HUES48 (cell line): Measurements from ENCODE around the gene CNTN1.

Experiments used
- H3K27ac ChIP-seq: one replicate; pipeline ENCODE4 v1.7.0; 2013; ENCODE audit warnings: low read depth, low read length, inconsistent platforms
- H3K27me3 ChIP-seq: 2 replicates; pipeline ENCODE4 v1.6.1; 2013; ENCODE audit warnings: mild to moderate bottlenecking, low read length; ENCODE audit not compliant: control insufficient read depth, insufficient read depth
- H3K36me3 ChIP-seq: 2 replicates; pipeline ENCODE4 v1.6.1; 2013; ENCODE audit warnings: low read length; ENCODE audit not compliant: control insufficient read depth, insufficient read depth
- H3K4me1 ChIP-seq: 2 replicates; pipeline ENCODE4 v1.6.1; 2013; ENCODE audit warnings: mild to moderate bottlenecking, low read length; ENCODE audit not compliant: control insufficient read depth, insufficient read depth
- H3K4me3 ChIP-seq: 2 replicates; pipeline ENCODE4 v1.5.1; 2013; ENCODE audit warnings: mild to moderate bottlenecking, low read depth, low read length
- H3K9ac ChIP-seq: 2 replicates; pipeline ENCODE4 v1.6.1; 2013; ENCODE audit warnings: mild to moderate bottlenecking, low read depth, low read length, moderate library complexity
- H3K9me3 ChIP-seq: 2 replicates; pipeline ENCODE4 v1.6.1; 2013; ENCODE audit warnings: low read length; ENCODE audit not compliant: control insufficient read depth, insufficient read depth

CNTN1 gene

DNA sequence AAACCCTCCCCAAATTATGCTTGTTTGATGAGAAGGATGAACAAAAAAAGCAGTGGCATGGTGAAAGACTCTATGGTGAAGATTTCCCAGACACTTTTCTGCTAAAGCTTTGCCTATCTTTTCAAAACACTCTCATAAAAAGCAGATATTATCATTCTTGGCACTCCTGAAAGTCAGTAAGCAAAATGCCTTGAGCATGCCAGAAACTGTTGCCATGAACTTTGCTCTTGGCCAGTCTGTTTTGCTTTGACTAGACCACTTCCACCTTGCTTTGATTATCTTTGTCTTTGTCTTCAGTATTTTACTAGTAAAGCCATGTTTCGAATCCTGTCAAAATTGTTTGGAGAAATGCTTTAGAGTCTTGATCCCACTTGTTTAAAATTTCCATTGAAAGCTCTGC, 110.4 kb downstream of the CNTN1 start:
- no peaks in the 10 kb centered on the region for H3K9me3 ChIP-seq
- no peaks in the 10 kb centered on the region for H3K36me3 ChIP-seq
- no peaks in the 10 kb centered on the region for H3K27me3 ChIP-seq
- H3K9ac ChIP-seq, result no peak overlapping the region
- no peak overlapping the region for H3K4me3 ChIP-seq
- H3K4me1 ChIP-seq, result 0 out of 2 replicates have a peak, but pooled peaks cover 8% of the 10 kb centered on the region
- no peak overlapping the region for H3K27ac ChIP-seq

DNA sequence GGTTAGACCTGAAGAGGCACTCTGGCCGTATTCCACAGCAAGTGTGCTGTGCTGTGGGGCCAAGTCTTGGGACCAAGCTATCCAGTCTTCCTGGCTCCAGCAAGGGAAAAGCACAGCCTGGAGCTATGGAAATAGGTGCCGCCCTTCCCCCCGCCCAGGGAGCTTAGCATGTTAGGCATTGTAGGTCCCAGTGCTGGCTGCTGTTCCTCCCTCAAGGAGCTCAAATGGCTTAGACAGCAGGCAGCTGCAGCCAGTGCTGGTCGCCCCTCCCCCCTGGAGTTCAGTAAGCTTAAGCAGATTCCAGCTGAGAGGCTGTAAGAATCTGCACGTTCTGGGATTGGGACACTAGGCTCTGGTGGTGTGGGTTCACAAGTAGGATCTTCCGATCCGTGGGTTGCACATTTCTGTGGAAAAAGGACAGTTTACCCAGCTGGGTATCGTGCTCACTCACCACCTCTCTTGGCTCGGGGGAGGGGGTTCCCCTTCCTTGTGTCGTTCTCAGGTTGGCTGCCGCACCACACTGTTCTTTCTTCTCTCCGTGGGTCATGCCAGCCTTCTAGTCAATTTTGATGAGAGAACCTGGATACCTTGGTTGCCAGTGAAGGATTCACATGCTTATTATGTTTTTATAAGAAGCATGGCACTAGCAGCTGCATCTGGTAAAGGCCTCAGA, 127.3 kb downstream of the CNTN1 start:
- Histone ChIP-seq H3K4me1 (peaks cover 22% of the 10 kb centered on the region), H3K27ac (peak overlapping the region; percentile 32), H3K27me3 (no peaks in the 10 kb centered on the region), H3K36me3 (no peaks in the 10 kb centered on the region), H3K9me3 (no peaks in the 10 kb centered on the region), H3K4me3 (0 out of 2 replicates have a peak overlapping the region, but pooled peaks have one; percentile 2), H3K9ac (no peak overlapping the region)

DNA sequence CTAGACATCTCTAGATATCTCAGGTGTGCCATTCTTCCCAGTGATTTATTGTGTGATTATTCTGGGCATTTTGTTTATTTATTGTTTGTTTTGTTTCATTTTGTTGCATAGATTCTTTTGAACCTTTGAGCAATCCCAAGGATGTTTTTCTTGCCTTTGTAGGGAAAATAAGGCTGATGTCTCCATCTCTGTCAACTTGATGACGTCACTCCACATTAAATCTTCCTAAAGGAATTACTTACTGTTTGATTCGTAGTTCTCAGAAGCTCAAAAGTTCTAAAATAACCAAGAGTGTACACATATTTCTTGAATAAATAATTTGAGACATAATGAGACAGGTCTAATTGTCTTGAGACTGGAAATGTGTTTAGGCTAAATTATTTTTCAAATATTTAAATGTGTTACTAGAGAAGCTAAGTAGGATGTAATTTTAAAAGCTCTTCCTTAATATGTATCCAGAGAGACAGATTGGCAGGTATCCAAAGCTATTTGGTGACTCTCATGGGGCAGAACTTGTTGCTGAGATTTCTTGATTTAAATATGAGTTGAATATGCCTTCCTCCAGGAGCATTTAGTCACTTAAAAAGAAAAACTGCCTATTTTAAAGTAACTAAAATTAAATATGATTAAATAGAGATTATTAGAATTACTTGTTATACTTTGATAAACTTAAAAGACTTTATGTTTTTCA, 128.7 kb downstream of the CNTN1 start:
- Histone ChIP-seq H3K27me3 (no peaks in the 10 kb centered on the region), H3K27ac (no peak overlapping the region), H3K36me3 (no peaks in the 10 kb centered on the region), H3K4me3 (no peak overlapping the region), H3K9me3 (no peaks in the 10 kb centered on the region), H3K4me1 (peaks cover 22% of the 10 kb centered on the region), H3K9ac (no peak overlapping the region)

DNA sequence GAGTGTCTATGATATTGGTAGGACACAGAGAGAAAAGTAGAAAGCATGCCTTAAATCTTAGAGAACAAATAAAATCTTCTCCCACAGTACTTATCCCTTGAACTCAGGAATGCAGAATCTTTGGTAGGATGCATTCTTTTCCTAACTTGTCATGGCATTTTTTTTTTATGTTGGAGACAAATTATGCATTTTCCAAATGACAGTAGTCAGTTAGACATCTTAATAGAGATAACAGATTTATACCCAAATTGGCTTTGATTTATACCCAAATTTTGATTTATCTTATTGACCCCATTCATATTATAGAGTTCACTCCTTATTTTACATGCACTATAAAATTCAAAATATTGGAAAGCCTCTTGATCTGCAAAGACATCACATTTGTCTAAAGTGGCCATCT, 132.9 kb downstream of the CNTN1 start:
- Histone ChIP-seq H3K4me1 (peaks cover 31% of the 10 kb centered on the region), H3K9me3 (no peaks in the 10 kb centered on the region), H3K36me3 (no peaks in the 10 kb centered on the region), H3K27ac (no peak overlapping the region), H3K9ac (no peak overlapping the region), H3K4me3 (no peak overlapping the region), H3K27me3 (no peaks in the 10 kb centered on the region)

DNA sequence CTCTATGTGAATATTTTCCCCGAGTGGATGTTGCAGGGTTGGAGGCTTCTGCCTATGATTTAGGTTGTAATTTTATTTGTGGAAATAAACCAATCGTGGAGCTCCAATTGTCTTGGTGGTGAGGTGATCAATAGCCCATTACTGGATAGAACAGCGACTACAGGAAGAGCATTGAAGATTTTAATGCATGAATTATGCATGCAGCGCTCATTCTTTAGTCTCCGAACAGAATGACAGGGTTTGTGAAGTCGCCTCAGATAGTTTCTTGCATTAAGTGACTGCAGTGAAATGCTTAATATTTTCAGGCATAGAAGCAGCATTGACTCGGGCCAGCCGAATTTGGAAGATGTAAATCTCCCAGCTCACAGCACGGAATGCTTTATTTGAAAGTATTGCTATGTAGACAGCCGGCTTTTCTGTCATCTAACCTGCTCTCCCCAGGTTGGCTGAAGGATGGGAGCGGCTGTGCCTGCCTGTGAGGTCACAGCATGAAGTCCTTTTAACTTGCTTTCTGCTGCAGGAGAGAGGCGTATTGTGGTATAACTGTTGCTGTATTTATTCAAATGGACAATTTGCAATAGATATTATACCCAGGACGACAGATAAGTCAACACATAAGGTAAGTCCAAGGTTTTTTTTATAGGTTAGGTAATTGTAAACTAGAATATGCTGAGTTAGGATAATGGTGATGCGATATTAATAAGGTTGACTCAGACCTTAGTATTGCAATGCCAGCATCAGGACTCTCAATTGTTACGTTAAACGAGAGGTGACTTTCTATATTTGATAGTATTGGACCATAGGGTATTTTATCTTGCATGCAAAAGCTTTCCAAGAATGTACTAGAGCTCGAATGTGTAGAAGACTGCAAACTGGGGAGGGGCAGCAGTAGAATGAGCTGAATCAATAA, 135.7 kb downstream of the CNTN1 start:
- no peak overlapping the region for H3K27ac ChIP-seq
- H3K9me3 ChIP-seq, result no peaks in the 10 kb centered on the region
- H3K4me3 ChIP-seq, result peak overlapping the region; percentile 42; the same call in 1 of the 2 replicates
- H3K36me3 ChIP-seq, result no peaks in the 10 kb centered on the region
- no peaks in the 10 kb centered on the region for H3K27me3 ChIP-seq
- H3K4me1 ChIP-seq, result peaks cover 29% of the 10 kb centered on the region
- H3K9ac ChIP-seq, result no peak overlapping the region

DNA sequence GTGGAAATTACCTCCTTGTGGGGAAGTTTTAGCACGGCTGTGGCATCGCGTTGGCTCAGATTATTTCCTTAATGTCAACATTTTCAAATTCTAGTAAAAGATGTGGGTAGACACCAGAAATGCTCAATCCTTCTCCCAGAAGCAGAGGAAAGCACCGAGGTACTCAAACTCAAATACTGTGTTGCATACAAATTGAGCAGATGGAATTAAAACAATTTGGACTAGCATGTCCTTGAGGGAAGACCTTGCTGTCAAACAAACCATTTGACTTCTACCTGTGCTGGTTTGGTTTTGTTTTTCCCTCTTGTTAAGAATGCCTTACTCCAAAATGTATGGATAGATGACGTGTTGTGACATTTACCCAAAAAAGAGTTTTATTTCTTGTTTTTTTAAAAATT, 136.4 kb downstream of the CNTN1 start:
- Histone ChIP-seq H3K4me3 (no peak overlapping the region; the same call in 1 of the 2 replicates), H3K36me3 (no peaks in the 10 kb centered on the region), H3K4me1 (peaks cover 29% of the 10 kb centered on the region), H3K9me3 (no peaks in the 10 kb centered on the region), H3K27me3 (no peaks in the 10 kb centered on the region), H3K27ac (no peak overlapping the region), H3K9ac (no peak overlapping the region)

DNA sequence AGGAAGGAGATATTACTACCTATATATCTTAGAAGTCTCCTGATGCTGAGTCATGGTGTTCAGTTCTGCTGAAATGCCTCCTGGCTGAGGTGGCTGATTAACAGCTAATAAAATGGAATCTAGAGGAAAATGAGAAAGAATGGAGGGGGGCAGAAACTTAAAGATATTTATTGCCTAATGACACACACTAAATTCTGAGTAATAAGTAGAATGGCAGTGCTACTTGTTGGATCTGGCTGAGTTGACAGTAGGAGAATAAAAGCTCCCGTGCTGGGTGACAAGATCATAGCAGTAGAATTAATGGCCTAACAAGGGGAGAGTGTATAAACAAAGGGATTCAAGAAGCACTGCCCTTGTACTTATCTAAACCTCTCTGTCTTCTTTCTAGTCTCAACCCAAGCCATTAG, 137.5 kb downstream of the CNTN1 start:
- no peaks in the 10 kb centered on the region for H3K36me3 ChIP-seq
- no peak overlapping the region for H3K9ac ChIP-seq
- no peak overlapping the region for H3K4me3 ChIP-seq
- H3K27me3 ChIP-seq, result no peaks in the 10 kb centered on the region
- peaks cover 29% of the 10 kb centered on the region for H3K4me1 ChIP-seq
- no peak overlapping the region for H3K27ac ChIP-seq
- no peaks in the 10 kb centered on the region for H3K9me3 ChIP-seq

DNA sequence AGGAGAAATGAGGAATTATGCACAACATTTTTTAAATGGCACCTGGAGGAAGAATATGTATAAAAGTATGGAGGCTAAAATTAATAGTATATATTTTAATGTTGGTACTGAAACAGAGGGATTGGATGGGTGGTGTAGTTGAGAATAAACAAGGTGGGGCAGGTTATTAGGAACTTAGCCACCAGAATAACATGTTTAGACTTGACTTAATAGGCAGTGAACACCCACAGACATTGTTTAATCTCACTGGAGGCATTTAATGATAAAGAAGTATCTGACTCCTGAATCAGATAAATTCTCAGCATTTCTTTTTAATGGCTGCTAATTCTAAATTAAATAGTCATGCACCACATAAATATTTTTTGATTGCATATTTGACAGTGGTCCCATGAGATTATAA, 139.7 kb downstream of the CNTN1 start:
- no peaks in the 10 kb centered on the region for H3K27me3 ChIP-seq
- no peaks in the 10 kb centered on the region for H3K9me3 ChIP-seq
- no peaks in the 10 kb centered on the region for H3K36me3 ChIP-seq
- no peak overlapping the region for H3K9ac ChIP-seq
- H3K27ac ChIP-seq, result no peak overlapping the region
- H3K4me1 ChIP-seq, result peaks cover 22% of the 10 kb centered on the region
- no peak overlapping the region for H3K4me3 ChIP-seq

DNA sequence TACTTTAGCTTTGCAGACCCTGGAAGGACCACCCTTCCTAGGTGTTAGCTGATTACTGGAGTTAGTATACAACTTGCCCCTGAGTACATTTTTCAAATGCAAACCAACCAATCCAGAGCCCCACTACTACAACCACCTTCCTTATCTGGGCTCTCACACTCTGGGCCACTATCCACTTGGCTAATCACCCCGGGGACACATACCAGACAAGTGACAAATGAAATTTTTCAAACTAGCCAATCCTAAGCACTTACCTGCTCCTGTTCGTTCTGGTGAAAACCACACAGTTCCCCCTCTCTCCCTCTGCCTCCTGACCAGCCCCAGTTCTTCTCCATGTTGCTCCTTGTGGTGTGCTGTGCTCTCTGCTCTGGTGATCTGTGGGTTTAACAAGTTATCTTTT, 140.4 kb downstream of the CNTN1 start:
- no peaks in the 10 kb centered on the region for H3K36me3 ChIP-seq

DNA sequence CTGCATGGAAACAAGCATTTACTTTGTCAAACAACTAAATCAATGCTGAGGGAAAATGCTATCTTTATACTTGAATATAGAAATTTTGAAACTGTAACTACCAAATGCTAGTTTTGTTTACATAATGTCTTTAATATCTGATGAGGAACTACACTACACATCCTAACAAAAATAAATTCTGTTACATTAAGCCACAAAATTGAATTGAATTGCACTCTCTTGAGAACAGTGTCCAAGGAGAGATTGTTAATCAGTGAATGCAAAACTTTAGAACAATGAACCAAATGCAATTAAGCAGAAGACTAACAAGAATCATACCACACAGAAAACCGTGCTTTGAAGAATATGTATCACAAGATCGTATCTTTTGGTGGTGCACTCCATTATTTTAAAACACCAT, 141.6 kb downstream of the CNTN1 start:
- H3K27ac ChIP-seq, result no peak overlapping the region
- H3K4me1 ChIP-seq, result peaks cover 4% of the 10 kb centered on the region; the same call in 1 of the 2 replicates
- no peaks in the 10 kb centered on the region for H3K36me3 ChIP-seq
- H3K27me3 ChIP-seq, result no peaks in the 10 kb centered on the region
- no peaks in the 10 kb centered on the region for H3K9me3 ChIP-seq
- no peak overlapping the region for H3K4me3 ChIP-seq
- H3K9ac ChIP-seq, result no peak overlapping the region

More for the DNA sequence above, 140.4 kb downstream of the CNTN1 start:
- H3K4me3 ChIP-seq, result no peak overlapping the region
- H3K27ac ChIP-seq, result no peak overlapping the region
- H3K9me3 ChIP-seq, result no peaks in the 10 kb centered on the region
- peaks cover 15% of the 10 kb centered on the region for H3K4me1 ChIP-seq
- no peak overlapping the region for H3K9ac ChIP-seq
- H3K27me3 ChIP-seq, result no peaks in the 10 kb centered on the region
